ENCODE measurements around the gene ACTRT2. TPM values are rescaled to one million over a fixed set of nuclear protein-coding genes. Genes with fewer than 3 reads are reported as not detected.

Gene ACTRT2
- total RNA-seq, 4 donors from 2014 or later: not detected

DNA sequence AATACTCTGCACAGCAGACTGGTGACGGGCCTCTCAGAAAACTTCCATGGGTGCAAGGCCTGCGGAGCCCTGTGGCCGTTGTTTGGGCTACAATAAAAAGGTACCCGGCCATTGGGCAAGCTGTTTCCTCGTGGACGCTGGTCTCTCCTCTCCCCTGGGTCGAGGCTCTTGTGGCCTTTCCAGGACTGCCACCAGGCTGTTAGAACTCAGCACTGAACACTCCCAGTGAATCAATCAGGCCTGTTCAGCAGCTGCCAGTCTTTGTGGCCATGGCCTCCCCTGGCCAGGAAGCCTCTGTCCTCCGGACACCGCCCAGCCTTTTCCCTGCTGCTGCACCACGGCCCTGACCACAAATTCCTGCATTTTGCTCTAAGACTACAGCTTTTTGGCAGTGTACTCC is 33.0 kb upstream of the ACTRT2 start:
- Histone ChIP-seq H3K4me3 (no peak overlapping the region), H3K9me3 (no peaks in the 10 kb centered on the region), H3K27me3 (peaks cover 64% of the 10 kb centered on the region), H3K4me1 (no peaks in the 10 kb centered on the region), H3K27ac (no peak overlapping the region), H3K36me3 (no peaks in the 10 kb centered on the region)
- WGBS: 80% methylated on average over 4 of the region's 10 CpGs
- DNase-seq (ENCODE audit: low spot score in 2 of 2): peak in 1 of 2 donors; percentile 67
- TF ChIP-seq POLR2AphosphoS5 (IDR thresholded peaks at IDR 0.05) (no peak), EP300 (IDR thresholded peaks at IDR 0.05) (no peak)
- TF ChIP-seq, protein P1, sequence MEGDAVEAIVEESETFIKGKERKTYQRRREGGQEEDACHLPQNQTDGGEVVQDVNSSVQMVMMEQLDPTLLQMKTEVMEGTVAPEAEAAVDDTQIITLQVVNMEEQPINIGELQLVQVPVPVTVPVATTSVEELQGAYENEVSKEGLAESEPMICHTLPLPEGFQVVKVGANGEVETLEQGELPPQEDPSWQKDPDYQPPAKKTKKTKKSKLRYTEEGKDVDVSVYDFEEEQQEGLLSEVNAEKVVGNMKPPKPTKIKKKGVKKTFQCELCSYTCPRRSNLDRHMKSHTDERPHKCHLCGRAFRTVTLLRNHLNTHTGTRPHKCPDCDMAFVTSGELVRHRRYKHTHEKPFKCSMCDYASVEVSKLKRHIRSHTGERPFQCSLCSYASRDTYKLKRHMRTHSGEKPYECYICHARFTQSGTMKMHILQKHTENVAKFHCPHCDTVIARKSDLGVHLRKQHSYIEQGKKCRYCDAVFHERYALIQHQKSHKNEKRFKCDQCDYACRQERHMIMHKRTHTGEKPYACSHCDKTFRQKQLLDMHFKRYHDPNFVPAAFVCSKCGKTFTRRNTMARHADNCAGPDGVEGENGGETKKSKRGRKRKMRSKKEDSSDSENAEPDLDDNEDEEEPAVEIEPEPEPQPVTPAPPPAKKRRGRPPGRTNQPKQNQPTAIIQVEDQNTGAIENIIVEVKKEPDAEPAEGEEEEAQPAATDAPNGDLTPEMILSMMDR (IDR thresholded peaks at IDR 0.05): no peak

DNA sequence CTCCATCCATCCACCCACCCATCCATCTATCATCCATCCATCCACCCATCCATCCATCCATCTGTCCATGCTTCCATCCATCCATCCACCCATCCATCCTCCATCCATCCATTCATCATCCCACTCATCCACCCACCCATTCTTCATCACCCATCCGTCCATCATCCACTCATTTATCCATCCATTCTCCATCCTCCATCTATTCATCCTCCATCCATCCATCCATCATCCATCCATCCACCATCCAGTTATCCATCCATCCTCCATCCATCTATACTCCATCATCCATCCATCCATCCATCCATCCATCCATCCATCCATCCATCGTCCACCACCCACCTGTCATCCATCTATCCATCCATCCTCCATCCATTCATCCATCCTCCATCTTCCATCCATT is 32.1 kb upstream of the ACTRT2 start:
- no peak for TF ChIP-seq EP300 (IDR thresholded peaks at IDR 0.05)
- TF ChIP-seq, protein P1 (IDR thresholded peaks at IDR 0.05): peak in 1 of 2 donors; percentile 8
- no peak overlapping the region for H3K27ac ChIP-seq
- H3K4me3 ChIP-seq: no peak overlapping the region
- 90% methylated on average over 2 of the region's 2 CpGs for WGBS
- peaks cover 62% of the 10 kb centered on the region for H3K27me3 ChIP-seq
- H3K4me1 ChIP-seq: no peaks in the 10 kb centered on the region
- no peaks in the 10 kb centered on the region for H3K9me3 ChIP-seq
- peak in 1 of 2 donors; percentile 3 for DNase-seq (ENCODE audit: low spot score in 2 of 2)
- H3K36me3 ChIP-seq: no peaks in the 10 kb centered on the region

DNA sequence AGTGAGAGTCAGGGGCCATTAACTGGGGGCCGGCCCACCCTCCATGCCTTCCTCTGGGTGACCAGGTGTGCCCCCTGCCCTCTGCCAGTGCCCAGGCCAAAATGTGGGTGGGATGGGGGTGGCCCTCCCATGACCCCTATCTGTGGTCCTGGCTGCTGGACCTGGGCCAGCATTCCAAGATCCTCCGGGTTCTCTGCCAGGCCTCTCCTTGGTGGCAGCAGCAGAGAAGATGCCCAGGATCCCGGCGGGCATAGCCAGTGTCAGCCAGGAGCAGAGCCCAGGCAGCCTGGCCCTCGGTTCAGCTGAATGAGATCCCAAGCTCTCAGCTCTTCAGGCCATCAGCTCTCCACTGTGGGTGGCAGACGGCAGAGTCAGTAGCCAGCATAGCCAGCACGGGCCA is 31.3 kb upstream of the ACTRT2 start:
- H3K27me3 ChIP-seq: peaks cover 54% of the 10 kb centered on the region
- peak; percentile 44 to 77 for DNase-seq (ENCODE audit: low spot score in 2 of 2)
- TF ChIP-seq POLR2AphosphoS5 (IDR thresholded peaks at IDR 0.05): no peak
- no peak for TF ChIP-seq EP300 (IDR thresholded peaks at IDR 0.05)
- TF ChIP-seq, protein P1 (IDR thresholded peaks at IDR 0.05): no peak
- no peak for TF ChIP-seq POLR2A (IDR thresholded peaks at IDR 0.05)

DNA sequence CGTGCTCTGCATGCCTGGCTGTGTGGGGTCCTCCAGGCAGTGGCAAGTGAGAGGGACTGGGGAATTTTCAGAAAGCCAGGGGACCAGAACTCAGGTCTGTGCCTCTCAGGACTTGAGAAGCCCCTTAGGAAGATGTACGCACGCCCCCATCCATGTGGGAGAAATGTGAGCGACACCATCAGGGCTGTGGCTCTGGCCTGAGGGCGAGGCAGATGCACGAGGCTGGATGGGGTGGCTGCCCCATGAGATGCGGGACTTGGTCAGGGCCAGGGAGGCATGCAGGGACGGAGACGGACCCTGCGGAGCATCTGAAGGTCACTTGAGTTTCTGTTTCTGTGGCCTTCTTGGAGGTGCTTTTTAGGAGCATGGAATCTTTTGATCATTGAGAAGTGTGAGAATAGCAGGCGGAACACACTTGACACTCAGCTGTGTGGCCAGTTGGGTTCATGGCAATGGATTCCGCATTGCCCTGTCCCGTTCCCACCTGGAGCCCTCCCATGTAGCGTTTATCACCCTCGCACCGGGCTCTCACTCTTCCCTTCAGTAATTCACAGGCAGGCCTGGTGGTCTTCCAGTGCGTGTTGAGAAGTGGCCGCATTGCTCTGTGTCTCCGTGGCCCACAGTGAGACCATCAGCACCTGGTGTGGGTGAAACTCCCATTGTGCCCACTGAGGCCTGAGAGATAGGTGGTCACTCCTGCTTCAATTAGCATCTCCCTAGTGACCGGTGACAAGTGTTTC is 30.7 kb upstream of the ACTRT2 start:
- Histone ChIP-seq H3K4me3 (no peak overlapping the region), H3K27me3 (peaks cover 51% of the 10 kb centered on the region), H3K4me1 (no peaks in the 10 kb centered on the region), H3K36me3 (no peaks in the 10 kb centered on the region), H3K27ac (no peak overlapping the region), H3K9me3 (no peaks in the 10 kb centered on the region)
- TF ChIP-seq EP300 (IDR thresholded peaks at IDR 0.05) (no peak), POLR2AphosphoS5 (IDR thresholded peaks at IDR 0.05) (no peak), POLR2A (IDR thresholded peaks at IDR 0.05) (no peak)
- TF ChIP-seq, protein P1 (IDR thresholded peaks at IDR 0.05): no peak
- peak; percentile 33 to 66 for DNase-seq (ENCODE audit: low spot score in 2 of 2)
- WGBS: 90% methylated on average over 20 of the region's 20 CpGs

More for the DNA sequence above, 31.3 kb upstream of the ACTRT2 start:
- Histone ChIP-seq H3K9me3 (no peaks in the 10 kb centered on the region), H3K4me3 (no peak overlapping the region), H3K4me1 (no peaks in the 10 kb centered on the region), H3K27ac (no peak overlapping the region), H3K36me3 (no peaks in the 10 kb centered on the region)
- WGBS: 100% methylated on average over 1 of the region's 7 CpGs

DNA sequence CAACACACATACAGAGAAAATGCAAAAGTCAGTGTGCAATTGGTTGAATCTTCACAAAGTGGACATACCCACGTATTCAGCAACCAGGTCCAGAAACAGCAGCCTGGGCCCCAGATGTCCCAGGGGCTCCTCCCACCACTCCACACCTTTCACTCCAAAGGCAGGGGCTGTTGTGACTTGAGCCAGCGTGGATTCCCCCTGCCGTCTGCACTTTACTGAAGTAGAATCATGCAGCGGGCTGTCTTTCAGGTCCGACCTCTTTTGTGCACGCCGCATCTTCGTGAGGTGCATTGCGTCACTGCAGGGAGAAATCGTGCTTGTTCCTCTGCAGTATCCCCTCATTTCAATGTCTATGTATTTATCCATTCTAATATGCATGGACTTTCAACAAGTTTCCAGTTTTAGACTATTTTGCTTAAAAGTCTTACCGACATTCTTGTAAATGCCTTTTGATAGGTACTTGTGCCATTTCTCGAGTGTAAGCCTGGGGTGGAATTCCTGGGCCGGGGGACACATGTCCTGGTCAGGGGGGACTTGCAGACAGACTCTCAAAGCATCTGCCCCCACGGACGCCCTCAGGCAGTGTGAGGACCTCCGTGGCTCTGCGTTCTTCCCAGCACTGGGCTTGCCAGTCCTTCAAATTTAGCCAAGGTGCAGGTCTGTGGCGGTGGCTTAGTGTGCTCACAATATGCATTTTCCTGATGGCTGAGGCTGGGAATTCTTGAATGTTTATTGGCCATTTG is 29.3 kb upstream of the ACTRT2 start:
- Histone ChIP-seq H3K9me3 (no peaks in the 10 kb centered on the region), H3K36me3 (no peaks in the 10 kb centered on the region), H3K27ac (no peak overlapping the region), H3K4me3 (no peak overlapping the region), H3K4me1 (no peaks in the 10 kb centered on the region), H3K27me3 (peaks cover 45% of the 10 kb centered on the region)
- 58% methylated on average over 17 of the region's 18 CpGs for WGBS
- DNase-seq (ENCODE audit: low spot score in 2 of 2): no peak
- no peak for TF ChIP-seq POLR2AphosphoS5 (IDR thresholded peaks at IDR 0.05)
- TF ChIP-seq, protein P1 (IDR thresholded peaks at IDR 0.05): no peak
- TF ChIP-seq POLR2A (IDR thresholded peaks at IDR 0.05): no peak
- no peak for TF ChIP-seq EP300 (IDR thresholded peaks at IDR 0.05)

Data from suprapubic skin (tissue), 4 donors.